HG03159 (cell line): ENCODE measurements around the gene EFNB2.
A peak's percentile ranks its signal among the peaks of the same experiment; 100 is the strongest.

ENCODE experiments used
- ATAC-seq: cut with Tn5 transposase; IDR thresholded peaks from one replicate; pipeline ENCODE4 v1.9.1; 2021; ENCODE audit warnings: mild to moderate bottlenecking, moderate library complexity; ENCODE audit not compliant: unreplicated experiment

Gene EFNB2

DNA sequence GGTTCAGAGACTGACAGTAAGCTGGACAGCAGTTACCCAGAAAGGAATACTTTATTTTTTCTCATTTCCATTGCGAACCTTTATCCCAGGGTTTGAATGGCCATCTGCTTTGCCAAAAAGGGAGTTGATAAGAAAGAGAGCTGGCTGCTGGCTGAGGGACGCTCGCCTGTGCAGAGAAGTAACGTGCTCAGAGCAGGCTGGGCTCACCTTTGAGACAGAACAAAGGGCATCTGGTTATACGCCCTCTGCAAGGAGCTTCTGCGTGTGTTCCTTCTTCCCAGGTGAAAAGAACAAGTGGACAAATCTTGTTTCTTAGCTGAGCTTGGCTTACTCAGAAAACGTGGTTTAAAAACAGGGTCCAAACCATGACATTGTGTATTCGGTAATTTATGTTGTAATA is 47.4 kb downstream of the EFNB2 start:
- ATAC-seq: no peak

DNA sequence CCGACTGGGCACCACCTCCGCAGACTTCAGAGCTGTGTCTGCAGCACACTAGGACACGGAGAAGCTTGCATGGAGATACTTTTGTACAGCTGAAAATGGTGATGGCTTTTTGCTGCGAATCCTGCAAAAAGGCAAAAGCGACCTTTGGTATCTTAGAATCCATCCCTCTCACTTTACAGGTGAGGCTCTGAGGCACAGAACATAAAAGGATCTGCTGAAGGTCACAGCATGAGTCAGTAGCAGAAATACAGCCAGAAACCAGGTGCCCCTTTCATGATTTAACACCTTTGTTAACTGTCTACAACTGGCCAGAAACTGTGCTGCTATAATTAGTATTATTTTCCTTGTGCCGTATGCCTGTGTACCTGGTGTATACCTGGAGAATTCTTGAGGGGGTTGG is 48.3 kb downstream of the EFNB2 start:
- ATAC-seq: no peak

DNA sequence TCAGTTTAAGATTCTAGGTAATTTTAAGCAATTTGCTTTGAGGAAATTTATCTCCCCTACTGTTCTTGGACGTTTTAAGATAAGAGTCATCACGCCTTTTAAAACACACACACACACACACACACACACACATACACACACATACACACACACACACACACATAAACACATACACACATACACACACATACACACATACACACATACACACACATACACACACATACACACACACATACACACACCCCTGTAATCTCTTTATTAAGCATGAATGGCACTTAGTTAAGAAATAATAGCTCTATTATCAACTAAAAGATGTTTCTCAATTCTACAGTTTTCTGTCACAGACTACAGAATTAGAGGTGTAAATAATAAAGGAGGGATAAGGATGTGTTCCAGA is 49.2 kb downstream of the EFNB2 start:
- no peak for ATAC-seq

GRCh38 chr13:106484537-106485193 is 50.8 kb downstream of the EFNB2 start:
- ATAC-seq: no peak

DNA sequence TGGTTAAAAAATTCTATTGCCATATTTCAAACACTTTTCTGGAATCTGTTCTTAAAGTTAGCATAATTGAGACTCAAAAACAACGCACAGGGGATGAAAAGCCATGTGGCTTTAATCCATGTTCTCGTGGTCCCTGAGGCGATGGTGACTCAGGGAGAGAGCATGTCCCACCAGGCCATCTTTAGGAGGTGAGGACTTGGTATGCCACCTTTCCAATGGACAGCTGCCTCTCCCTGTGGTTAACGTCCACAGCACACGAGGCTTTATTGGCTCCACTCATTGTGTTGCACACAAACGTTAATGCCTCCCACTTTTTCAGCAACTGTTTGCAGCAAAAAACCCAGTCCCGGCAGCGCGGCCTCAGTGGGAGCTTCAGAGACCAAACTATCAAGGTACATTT is 51.4 kb downstream of the EFNB2 start:
- no peak for ATAC-seq

- no peak for ATAC-seq
Observed at GRCh38 chr13:106481919-106482318, 53.5 kb downstream of the EFNB2 start.

DNA sequence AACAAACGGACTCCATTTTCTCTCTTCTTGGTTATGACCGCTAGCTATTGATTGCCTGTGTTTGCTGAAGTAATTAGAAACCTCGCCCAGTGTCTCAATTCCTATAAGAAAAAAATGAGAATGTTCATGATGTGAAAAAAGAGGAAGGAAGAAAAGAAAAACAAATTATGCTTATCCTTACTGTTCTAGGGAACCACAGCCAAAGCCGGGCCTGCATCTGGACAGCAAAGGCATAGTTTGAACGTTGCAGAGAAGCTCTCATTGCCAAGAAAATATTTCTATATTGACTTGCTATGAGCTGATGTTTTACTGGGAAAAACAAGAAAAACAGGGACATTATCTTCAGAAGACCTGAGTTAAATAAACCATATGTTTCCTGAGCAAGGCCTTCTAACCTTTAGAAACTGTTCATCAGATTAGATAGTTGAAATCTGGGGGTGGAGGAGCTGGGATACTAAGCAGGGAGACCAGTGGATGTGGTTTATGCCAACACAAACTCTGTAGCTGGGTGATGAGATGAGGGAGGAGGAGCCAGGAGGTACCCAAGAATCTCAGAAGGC is 55.0 kb downstream of the EFNB2 start:
- no peak for ATAC-seq

- no peak for ATAC-seq
Observed at GRCh38 chr13:106479929-106480328, 55.5 kb downstream of the EFNB2 start.

GRCh38 chr13:106478116-106478515 is 57.3 kb downstream of the EFNB2 start:
- ATAC-seq: no peak

DNA sequence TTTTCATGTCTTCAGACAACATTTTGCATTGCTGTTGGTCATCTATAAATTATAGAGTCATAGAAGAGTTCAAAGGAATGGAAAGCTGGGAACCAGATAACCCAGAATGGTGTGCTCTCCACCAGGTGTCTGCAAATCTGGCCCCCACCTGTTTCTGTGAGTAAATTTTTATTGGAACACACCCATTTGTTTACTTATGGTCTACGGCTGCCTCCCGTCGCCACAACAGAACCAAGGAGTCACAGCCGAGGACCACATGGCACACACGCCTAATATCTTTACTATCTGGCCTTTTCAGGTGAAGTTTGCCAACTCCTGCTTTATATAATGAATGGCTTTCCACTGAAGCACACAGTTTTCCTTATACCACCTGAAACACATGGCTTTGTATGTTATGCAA is 58.2 kb downstream of the EFNB2 start:
- ATAC-seq: no peak

DNA sequence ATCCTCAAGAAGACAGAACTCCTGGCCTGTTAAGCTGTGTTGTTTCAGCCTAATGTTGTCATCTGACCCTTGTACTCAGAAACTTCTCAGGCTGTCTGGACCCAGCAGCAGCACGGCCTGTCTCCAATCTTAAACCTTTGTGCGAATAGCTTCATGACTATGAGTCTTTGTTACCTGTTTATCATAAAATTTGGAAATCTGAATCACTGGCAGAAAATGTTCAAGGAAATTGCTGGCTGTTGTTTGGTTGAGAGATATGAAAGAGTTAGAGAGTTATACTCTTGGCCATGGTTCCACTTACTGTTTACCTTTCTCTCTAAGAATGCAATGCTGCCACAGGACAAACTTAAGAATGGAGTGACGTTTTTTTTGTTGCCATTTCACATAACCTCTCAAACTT is 59.6 kb downstream of the EFNB2 start:
- no peak for ATAC-seq

DNA sequence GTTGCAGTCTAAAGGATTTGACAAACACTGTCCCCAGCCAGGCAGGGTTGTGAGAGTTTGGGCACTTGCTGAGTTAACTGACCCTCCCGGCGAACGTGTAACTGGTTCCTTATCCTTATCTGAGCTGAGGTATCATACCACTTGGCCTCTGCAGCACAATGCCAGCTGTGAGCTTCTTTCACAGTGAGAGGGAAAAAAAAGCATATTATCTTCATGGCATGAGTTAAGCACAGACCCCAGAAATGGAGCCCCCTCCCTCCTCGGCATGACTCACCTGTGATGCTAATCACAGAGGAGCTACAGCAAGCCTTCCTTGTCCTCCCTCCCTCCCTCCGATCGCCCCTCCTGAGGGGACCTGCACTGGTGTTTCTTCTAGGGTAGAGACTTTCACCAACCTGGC is 60.5 kb downstream of the EFNB2 start:
- no peak for ATAC-seq

- no peak for ATAC-seq
Observed at GRCh38 chr13:106473154-106473553, 62.3 kb downstream of the EFNB2 start.

DNA sequence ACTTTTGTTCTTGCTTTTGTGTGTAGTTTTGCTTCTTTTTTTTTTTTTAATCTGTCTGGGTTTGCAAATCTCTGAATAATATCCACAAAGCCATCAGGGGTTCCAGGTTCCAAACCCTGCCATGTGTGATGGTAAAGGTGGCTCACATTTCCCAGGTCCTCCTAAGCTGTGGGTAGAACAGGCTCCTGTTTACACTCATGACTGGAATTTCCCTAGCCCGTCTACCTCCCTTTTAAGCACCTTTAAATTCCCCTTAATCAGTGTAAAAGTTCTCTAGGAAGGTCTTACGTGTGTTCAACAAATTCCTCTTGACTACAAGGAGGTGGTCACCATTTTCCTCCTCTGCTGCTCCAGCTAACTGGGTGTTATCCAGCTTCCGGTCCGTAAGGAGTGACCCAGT is 62.8 kb downstream of the EFNB2 start:
- ATAC-seq: no peak

GRCh38 chr13:106471957-106472543 is 63.4 kb downstream of the EFNB2 start:
- peak; percentile 68 for ATAC-seq

DNA sequence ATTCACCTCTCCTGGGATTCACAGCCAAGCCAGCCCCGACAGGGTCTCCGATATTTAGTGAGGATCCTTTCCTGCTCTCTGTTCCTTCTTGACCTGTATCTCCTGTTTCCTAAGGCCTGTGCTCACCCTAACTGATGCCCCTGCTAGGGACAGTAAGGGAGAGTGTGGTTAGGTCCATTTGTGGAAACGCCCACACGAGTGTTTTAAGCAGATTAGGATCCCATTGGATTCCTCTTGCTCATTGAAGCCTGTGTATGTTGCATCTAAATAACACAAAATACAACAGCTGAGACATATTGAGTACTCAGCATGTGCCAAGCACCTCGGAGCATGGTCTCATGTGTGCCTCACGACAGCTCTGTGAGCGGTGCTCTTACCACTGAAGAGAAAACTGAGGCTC is 64.9 kb downstream of the EFNB2 start:
- no peak for ATAC-seq

DNA sequence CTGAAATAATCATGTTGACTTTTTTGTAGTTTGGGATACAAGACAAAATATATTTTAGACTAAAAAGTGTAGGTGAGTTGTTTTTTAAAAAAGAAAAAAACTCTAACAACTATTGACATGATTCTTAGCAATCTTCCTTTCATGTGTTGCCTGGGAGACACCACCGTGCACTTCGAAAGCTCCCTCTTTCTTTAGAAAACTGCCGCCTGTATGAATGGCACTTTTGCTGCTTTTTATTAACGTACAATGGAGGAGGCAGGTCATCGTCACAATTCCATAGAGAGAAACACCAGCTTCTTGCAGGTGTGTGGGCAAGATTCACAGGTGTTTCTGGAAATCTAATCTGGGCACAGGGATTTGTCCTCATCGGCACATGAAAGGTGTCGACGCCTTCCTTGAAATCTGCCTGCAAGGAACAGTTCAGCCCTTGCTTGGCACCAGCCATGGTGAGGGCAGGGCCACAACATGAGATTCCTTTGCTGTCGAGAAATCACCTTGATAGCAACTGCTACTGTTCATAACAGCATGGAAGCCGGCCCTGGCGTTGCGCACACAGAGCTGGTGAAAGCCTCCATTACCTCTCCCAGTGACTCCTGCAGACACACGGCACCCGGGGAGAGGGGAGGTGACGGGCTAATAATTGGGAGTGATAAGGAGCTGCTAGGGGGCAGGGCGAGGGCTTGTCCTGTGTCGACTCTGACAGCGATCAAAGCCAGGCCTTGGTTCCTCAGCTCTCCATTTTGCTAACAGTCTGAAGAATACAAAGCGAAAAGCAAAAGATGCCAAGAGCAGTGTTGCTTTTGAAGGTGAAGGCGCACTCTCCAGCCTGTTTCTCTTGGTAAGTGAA is 66.5 kb downstream of the EFNB2 start:
- no peak for ATAC-seq

DNA sequence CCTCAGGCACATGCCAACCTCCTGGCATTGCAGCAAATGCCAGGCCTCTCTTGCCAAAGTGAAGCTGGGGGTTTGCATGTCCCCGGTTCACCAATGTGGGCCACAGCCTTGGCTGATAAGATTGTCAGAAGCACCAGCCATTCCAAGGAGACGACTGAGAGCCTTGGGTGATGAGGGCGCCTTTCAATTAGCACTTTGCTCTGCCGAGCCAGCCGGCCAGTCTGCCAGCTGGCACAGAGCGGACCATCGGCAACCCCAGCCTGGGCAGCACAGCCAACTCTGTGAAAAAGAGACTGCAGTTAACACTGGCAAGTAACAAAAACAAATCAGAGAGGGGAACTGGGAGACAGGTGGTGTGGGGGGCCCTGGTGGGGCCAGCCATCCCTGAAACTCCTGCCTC is 67.3 kb downstream of the EFNB2 start:
- ATAC-seq: no peak

- no peak for ATAC-seq
Observed at GRCh38 chr13:106467427-106468122, 67.9 kb downstream of the EFNB2 start.

GRCh38 chr13:106466691-106467426 is 68.6 kb downstream of the EFNB2 start:
- ATAC-seq: no peak

GRCh38 chr13:106464076-106464475 is 71.4 kb downstream of the EFNB2 start:
- no peak for ATAC-seq
